Loucy (cell line): Measurements from ENCODE around the gene ANK3.

Experiments used
- H2AFZ ChIP-seq: fragments of 200-600 bp; sonication (generic); 2 replicates; pipeline ENCODE4 v1.6.0; 2016; ENCODE audit warnings: antibody characterized with exemption, mild to moderate bottlenecking, low read length, moderate library complexity
- H3F3A ChIP-seq: fragments of 200-600 bp; 2 replicates; pipeline ENCODE4 v1.6.0; 2016; ENCODE audit warnings: antibody characterized with exemption, low read depth, mild to moderate bottlenecking
- H3K27me3 ChIP-seq: fragments of 200-600 bp; sonication (generic); 2 replicates; pipeline ENCODE4 v1.6.1; 2014; ENCODE audit warnings: low read length, mild to moderate bottlenecking; ENCODE audit not compliant: insufficient read depth, poor library complexity, severe bottlenecking
- H3K36me3 ChIP-seq: fragments of 200-600 bp; sonication (generic); 2 replicates; pipeline ENCODE4 v1.6.1; 2016; ENCODE audit warnings: low read length; ENCODE audit not compliant: insufficient read depth
- H3K4me1 ChIP-seq: fragments of 200-600 bp; sonication (generic); 2 replicates; pipeline ENCODE4 v1.5.1; 2014; ENCODE audit warnings: low read length, mild to moderate bottlenecking; ENCODE audit not compliant: insufficient read depth, poor library complexity, severe bottlenecking
- H3K4me2 ChIP-seq: fragments of 200-600 bp; sonication (generic); 2 replicates; pipeline ENCODE4 v1.6.0; 2014; ENCODE audit warnings: antibody characterized with exemption, low read length, low read depth, mild to moderate bottlenecking; ENCODE audit not compliant: poor library complexity, severe bottlenecking
- H3K4me3 ChIP-seq: fragments of 200-600 bp; sonication (generic); 2 replicates; pipeline ENCODE4 v1.5.1; 2014; ENCODE audit warnings: low read length, mild to moderate bottlenecking, mixed read lengths; ENCODE audit not compliant: poor library complexity, severe bottlenecking
- H3K79me2 ChIP-seq: fragments of 200-600 bp; sonication (generic); 2 replicates; pipeline ENCODE4 v1.6.1; 2014; ENCODE audit warnings: low read length; ENCODE audit not compliant: insufficient read depth
- H3K9ac ChIP-seq: fragments of 200-600 bp; sonication (generic); 2 replicates; pipeline ENCODE4 v1.6.0; 2014; ENCODE audit warnings: mild to moderate bottlenecking, low read depth, low read length, moderate library complexity; ENCODE audit not compliant: poor library complexity, severe bottlenecking
- H3K9me2 ChIP-seq: fragments of 200-600 bp; sonication (generic); replicated peaks from 2 replicates; pipeline ENCODE4 v1.6.1; 2016; ENCODE audit warnings: low read depth, low read length, mixed read lengths
- H3K9me3 ChIP-seq: fragments of 200-600 bp; sonication (generic); 2 replicates; pipeline ENCODE4 v1.6.1; 2014; ENCODE audit warnings: mild to moderate bottlenecking, antibody characterized with exemption, low read length, low read depth; ENCODE audit not compliant: insufficient read depth
- H4K20me1 ChIP-seq: fragments of 200-600 bp; sonication (generic); 2 replicates; pipeline ENCODE4 v1.6.0; 2014; ENCODE audit warnings: antibody characterized with exemption, low read length, mild to moderate bottlenecking; ENCODE audit not compliant: insufficient read depth, poor library complexity, severe bottlenecking
- CTCF ChIP-seq: fragments of 200-600 bp; sonication (generic); conservative IDR thresholded peaks from 2 replicates; pipeline ENCODE4 v1.5.1; 2014; ENCODE audit warnings: mild to moderate bottlenecking, antibody characterized with exemption, low read length
- EZH2phosphoT487 ChIP-seq: fragments of 200-600 bp; IDR thresholded peaks from 2 replicates; pipeline ENCODE4 v1.6.1; 2018; ENCODE audit warnings: antibody characterized with exemption, mild to moderate bottlenecking, moderate library complexity, borderline replicate concordance

The ANK3 gene

GRCh38 chr10:60207894-60208293 lies 181.8 kb downstream of the ANK3 start:
- Histone ChIP-seq H4K20me1 (no peaks in the 10 kb centered on the region), H3K36me3 (no peaks in the 10 kb centered on the region), H3K9ac (no peak overlapping the region), H3K79me2 (no peaks in the 10 kb centered on the region), H3K27me3 (no peaks in the 10 kb centered on the region), H3K4me3 (no peak overlapping the region), H3K9me2 (no peaks in the 10 kb centered on the region), H3K4me1 (no peaks in the 10 kb centered on the region), H3K4me2 (no peak overlapping the region), H3F3A (no peaks in the 10 kb centered on the region), H3K9me3 (no peaks in the 10 kb centered on the region), H2AFZ (no peak overlapping the region)
- TF ChIP-seq EZH2phosphoT487, result no peak
- TF ChIP-seq CTCF, result no peak

GRCh38 chr10:60206735-60207134 lies 182.9 kb downstream of the ANK3 start:
- H3K4me1 ChIP-seq, result no peaks in the 10 kb centered on the region
- no peaks in the 10 kb centered on the region for H3K9me2 ChIP-seq
- H3K4me3 ChIP-seq, result no peak overlapping the region
- TF ChIP-seq CTCF, result no peak
- no peak for TF ChIP-seq EZH2phosphoT487
- no peaks in the 10 kb centered on the region for H3K79me2 ChIP-seq
- no peak overlapping the region for H2AFZ ChIP-seq
- H3K4me2 ChIP-seq, result no peak overlapping the region
- H3K9me3 ChIP-seq, result no peaks in the 10 kb centered on the region
- H3F3A ChIP-seq, result no peaks in the 10 kb centered on the region
- no peaks in the 10 kb centered on the region for H4K20me1 ChIP-seq
- H3K9ac ChIP-seq, result no peak overlapping the region
- no peaks in the 10 kb centered on the region for H3K27me3 ChIP-seq
- no peaks in the 10 kb centered on the region for H3K36me3 ChIP-seq

GRCh38 chr10:60205741-60206140 lies 183.9 kb downstream of the ANK3 start:
- no peaks in the 10 kb centered on the region for H3K36me3 ChIP-seq
- H3K4me3 ChIP-seq, result no peak overlapping the region
- no peak for TF ChIP-seq EZH2phosphoT487
- TF ChIP-seq CTCF, result no peak
- H3K9ac ChIP-seq, result no peak overlapping the region
- H3F3A ChIP-seq, result no peaks in the 10 kb centered on the region
- H3K9me2 ChIP-seq, result no peaks in the 10 kb centered on the region
- H3K79me2 ChIP-seq, result no peaks in the 10 kb centered on the region
- no peaks in the 10 kb centered on the region for H3K4me1 ChIP-seq
- H2AFZ ChIP-seq, result no peak overlapping the region
- H3K9me3 ChIP-seq, result no peaks in the 10 kb centered on the region
- H3K27me3 ChIP-seq, result no peaks in the 10 kb centered on the region
- H4K20me1 ChIP-seq, result no peaks in the 10 kb centered on the region
- H3K4me2 ChIP-seq, result no peak overlapping the region
